ENCODE results near the gene WDR27.

WDR27 gene

DNA sequence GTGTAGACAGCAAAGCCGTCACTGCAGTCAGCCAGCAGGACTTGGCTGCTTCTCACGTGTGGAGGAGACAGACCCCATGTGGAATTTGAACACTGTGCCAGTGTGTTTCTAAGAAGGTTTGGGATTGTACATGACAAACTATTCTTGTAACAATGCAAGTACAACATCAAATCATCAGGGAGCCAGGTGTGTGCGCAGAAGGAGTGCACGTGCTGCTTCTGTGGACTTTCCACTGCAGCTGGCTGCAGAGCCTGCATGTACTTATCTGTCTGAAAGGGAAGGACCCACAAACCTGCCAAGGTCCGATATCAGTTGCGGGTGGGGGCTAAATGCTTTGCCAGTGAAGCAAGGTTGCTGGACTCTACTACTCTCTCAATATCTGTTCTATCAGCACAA is 211.6 kb downstream of the WDR27 start:
- ChIA-PET POLR2A (no interaction called here), CTCF (interaction anchor here (0.5 kb wide), 1 partner anchor 31 kb away, joined by 3 read pairs; no protein-coding TSS in a partner anchor)
- no peaks in the 10 kb centered on the region for H3K4me1 ChIP-seq (ENCODE audit: control insufficient read depth, insufficient read depth, low read length)
- TF ChIP-seq, protein P1, sequence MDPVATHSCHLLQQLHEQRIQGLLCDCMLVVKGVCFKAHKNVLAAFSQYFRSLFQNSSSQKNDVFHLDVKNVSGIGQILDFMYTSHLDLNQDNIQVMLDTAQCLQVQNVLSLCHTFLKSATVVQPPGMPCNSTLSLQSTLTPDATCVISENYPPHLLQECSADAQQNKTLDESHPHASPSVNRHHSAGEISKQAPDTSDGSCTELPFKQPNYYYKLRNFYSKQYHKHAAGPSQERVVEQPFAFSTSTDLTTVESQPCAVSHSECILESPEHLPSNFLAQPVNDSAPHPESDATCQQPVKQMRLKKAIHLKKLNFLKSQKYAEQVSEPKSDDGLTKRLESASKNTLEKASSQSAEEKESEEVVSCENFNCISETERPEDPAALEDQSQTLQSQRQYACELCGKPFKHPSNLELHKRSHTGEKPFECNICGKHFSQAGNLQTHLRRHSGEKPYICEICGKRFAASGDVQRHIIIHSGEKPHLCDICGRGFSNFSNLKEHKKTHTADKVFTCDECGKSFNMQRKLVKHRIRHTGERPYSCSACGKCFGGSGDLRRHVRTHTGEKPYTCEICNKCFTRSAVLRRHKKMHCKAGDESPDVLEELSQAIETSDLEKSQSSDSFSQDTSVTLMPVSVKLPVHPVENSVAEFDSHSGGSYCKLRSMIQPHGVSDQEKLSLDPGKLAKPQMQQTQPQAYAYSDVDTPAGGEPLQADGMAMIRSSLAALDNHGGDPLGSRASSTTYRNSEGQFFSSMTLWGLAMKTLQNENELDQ (tag by site-specific recombination; IDR thresholded peaks at IDR 0.05; ENCODE audit: low read depth) = no peak
- TF ChIP-seq KLF10 (tag by site-specific recombination; IDR thresholded peaks at IDR 0.05) (no peak), ZNF324 (tag by site-specific recombination; IDR thresholded peaks at IDR 0.05) (no peak), ZNF184 (tag by site-specific recombination; IDR thresholded peaks at IDR 0.05) (no peak)
- TF ChIP-seq, protein P2, sequence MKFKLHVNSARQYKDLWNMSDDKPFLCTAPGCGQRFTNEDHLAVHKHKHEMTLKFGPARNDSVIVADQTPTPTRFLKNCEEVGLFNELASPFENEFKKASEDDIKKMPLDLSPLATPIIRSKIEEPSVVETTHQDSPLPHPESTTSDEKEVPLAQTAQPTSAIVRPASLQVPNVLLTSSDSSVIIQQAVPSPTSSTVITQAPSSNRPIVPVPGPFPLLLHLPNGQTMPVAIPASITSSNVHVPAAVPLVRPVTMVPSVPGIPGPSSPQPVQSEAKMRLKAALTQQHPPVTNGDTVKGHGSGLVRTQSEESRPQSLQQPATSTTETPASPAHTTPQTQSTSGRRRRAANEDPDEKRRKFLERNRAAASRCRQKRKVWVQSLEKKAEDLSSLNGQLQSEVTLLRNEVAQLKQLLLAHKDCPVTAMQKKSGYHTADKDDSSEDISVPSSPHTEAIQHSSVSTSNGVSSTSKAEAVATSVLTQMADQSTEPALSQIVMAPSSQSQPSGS (tag by site-specific recombination; IDR thresholded peaks at IDR 0.05; ENCODE audit: low read depth) = no peak
- H3K36me3 ChIP-seq (ENCODE audit: control insufficient read depth in 2 of 2, insufficient read depth in 1 of 2, low read length in 2 of 2) = no peaks in the 10 kb centered on the region
- no peaks in the 10 kb centered on the region for H3K9me3 ChIP-seq (ENCODE audit: control insufficient read depth, insufficient read depth, low read depth, low read length)
- H3K27ac ChIP-seq (ENCODE audit: extremely low read depth, low read depth, low read length) = no peak overlapping the region
- no peak overlapping the region for H3K4me3 ChIP-seq (ENCODE audit: low read depth, low read length)

DNA sequence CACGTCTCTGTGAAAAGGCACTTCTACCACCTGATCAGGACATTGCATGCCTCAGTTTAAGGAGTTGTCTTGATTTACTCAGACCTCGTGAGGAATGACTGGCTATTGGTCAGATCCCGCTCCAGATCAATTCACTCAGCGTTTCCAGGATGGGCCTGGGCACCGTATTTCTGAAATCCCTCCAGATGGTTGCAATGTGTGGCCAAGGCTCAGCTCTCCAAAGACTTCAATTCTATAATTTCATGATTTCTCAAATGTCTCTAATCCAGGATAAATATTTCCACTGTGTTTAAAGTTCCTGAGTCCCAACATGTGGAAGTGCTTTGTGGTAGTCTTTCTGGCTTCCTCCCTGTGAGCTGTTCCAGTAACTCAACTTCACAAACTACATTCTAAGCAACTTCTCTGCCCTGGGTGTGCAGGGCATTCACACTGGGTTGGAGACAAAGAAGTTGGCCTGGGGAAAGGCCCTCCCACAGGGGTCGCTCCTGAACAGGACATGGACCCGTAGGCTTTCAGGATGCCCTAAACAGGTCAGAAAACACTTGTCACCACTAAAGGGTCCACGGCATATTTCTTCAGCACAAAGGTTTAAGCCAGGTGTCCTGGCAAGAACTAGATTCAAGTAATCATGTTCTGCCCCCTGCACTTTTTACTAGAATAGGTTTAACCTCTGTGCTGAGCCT is 212.1 kb downstream of the WDR27 start:
- ChIA-PET CTCF (interaction anchor here (0.6 kb wide), 2 partner anchors 23 to 171 kb away, joined by 3 read pairs; no protein-coding TSS in a partner anchor), POLR2A (no interaction called here)
- H3K4me1 ChIP-seq (ENCODE audit: control insufficient read depth, insufficient read depth, low read length) = no peaks in the 10 kb centered on the region
- no peaks in the 10 kb centered on the region for H3K9me3 ChIP-seq (ENCODE audit: control insufficient read depth, insufficient read depth, low read depth, low read length)
- no peaks in the 10 kb centered on the region for H3K36me3 ChIP-seq (ENCODE audit: control insufficient read depth in 2 of 2, insufficient read depth in 1 of 2, low read length in 2 of 2)
- no peak overlapping the region for H3K27ac ChIP-seq (ENCODE audit: extremely low read depth, low read depth, low read length)
- H3K4me3 ChIP-seq (ENCODE audit: low read depth, low read length) = no peak overlapping the region
- TF ChIP-seq, protein P3, sequence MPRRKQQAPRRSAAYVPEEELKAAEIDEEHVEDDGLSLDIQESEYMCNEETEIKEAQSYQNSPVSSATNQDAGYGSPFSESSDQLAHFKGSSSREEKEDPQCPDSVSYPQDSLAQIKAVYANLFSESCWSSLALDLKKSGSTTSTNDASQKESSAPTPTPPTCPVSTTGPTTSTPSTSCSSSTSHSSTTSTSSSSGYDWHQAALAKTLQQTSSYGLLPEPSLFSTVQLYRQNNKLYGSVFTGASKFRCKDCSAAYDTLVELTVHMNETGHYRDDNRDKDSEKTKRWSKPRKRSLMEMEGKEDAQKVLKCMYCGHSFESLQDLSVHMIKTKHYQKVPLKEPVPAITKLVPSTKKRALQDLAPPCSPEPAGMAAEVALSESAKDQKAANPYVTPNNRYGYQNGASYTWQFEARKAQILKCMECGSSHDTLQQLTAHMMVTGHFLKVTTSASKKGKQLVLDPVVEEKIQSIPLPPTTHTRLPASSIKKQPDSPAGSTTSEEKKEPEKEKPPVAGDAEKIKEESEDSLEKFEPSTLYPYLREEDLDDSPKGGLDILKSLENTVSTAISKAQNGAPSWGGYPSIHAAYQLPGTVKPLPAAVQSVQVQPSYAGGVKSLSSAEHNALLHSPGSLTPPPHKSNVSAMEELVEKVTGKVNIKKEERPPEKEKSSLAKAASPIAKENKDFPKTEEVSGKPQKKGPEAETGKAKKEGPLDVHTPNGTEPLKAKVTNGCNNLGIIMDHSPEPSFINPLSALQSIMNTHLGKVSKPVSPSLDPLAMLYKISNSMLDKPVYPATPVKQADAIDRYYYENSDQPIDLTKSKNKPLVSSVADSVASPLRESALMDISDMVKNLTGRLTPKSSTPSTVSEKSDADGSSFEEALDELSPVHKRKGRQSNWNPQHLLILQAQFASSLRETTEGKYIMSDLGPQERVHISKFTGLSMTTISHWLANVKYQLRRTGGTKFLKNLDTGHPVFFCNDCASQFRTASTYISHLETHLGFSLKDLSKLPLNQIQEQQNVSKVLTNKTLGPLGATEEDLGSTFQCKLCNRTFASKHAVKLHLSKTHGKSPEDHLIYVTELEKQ (tag by site-specific recombination; IDR thresholded peaks at IDR 0.05; ENCODE audit: borderline replicate concordance) = no peak
- TF ChIP-seq ZNF112 (tag by site-specific recombination; IDR thresholded peaks at IDR 0.05) (no peak), ZNF626 (tag by site-specific recombination; IDR thresholded peaks at IDR 0.05) (no peak), ZNF121 (tag by site-specific recombination; IDR thresholded peaks at IDR 0.05) (no peak), ZNF350 (tag by site-specific recombination; IDR thresholded peaks at IDR 0.05) (no peak), ZNF623 (tag by site-specific recombination; IDR thresholded peaks at IDR 0.05) (no peak), KLF1 (tag by site-specific recombination; IDR thresholded peaks at IDR 0.05) (no peak), ZNF354C (tag by site-specific recombination; IDR thresholded peaks at IDR 0.05; ENCODE audit: borderline replicate concordance, low read depth) (no peak), ZFP69B (tag by site-specific recombination; IDR thresholded peaks at IDR 0.05) (no peak)
- TF ChIP-seq, protein P4, sequence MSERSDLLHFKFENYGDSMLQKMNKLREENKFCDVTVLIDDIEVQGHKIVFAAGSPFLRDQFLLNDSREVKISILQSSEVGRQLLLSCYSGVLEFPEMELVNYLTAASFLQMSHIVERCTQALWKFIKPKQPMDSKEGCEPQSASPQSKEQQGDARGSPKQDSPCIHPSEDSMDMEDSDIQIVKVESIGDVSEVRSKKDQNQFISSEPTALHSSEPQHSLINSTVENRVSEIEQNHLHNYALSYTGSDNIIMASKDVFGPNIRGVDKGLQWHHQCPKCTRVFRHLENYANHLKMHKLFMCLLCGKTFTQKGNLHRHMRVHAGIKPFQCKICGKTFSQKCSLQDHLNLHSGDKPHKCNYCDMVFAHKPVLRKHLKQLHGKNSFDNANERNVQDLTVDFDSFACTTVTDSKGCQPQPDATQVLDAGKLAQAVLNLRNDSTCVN (tag by site-specific recombination; optimal IDR thresholded peaks at IDR 0.05) = no peak
- TF ChIP-seq, protein P2 (tag by site-specific recombination; IDR thresholded peaks at IDR 0.05; ENCODE audit: low read depth) = no peak
- TF ChIP-seq, protein P5, sequence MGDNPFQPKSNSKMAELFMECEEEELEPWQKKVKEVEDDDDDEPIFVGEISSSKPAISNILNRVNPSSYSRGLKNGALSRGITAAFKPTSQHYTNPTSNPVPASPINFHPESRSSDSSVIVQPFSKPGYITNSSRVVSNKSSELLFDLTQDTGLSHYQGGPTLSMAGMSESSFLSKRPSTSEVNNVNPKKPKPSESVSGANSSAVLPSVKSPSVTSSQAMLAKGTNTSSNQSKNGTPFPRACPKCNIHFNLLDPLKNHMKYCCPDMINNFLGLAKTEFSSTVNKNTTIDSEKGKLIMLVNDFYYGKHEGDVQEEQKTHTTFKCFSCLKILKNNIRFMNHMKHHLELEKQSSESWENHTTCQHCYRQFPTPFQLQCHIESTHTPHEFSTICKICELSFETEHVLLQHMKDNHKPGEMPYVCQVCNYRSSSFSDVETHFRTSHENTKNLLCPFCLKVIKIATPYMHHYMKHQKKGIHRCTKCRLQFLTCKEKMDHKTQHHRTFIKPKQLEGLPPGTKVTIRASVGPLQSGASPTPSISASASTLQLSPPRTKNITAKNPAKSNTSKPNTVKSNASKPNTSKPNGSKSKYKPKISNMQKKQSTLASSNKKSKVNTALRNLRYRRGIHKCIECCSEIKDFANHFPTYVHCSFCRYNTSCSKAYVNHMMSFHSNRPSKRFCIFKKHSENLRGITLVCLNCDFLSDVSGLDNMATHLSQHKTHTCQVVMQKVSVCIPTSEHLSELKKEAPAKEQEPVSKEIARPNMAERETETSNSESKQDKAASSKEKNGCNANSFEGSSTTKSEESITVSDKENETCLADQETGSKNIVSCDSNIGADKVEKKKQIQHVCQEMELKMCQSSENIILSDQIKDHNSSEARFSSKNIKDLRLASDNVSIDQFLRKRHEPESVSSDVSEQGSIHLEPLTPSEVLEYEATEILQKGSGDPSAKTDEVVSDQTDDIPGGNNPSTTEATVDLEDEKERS (tag by site-specific recombination; IDR thresholded peaks at IDR 0.05) = no peak

Data from HEK293 (cell line).